A673 (cell line): Measurements from ENCODE around the gene HYOU1. TPM values are rescaled to one million over a fixed set of nuclear protein-coding genes. Genes with fewer than 3 reads are reported as not detected.
A peak's percentile ranks its signal among the peaks of the same experiment; 100 is the strongest.

ENCODE experiments used
- BruUV-seq: library from RNA; stranded (reverse); fragments of 400-500 nt; replicated peaks from 2 replicates; lab custom pipeline; 2021; lab: Mats Ljungman, UMichigan
- CTCF ChIA-PET: fragments of 300-600 bp; sonication (Branson Sonifier 250); formaldehyde crosslinking; loops from one replicate; lab custom pipeline; 2022; ENCODE audit warnings: antibody characterized with exemption; lab: Charles Lee
- POLR2A ChIA-PET: fragments of 300-600 bp; sonication (Branson Sonifier 250); formaldehyde crosslinking; loops from one replicate; lab custom pipeline; 2022; ENCODE audit warnings: antibody characterized with exemption; ENCODE audit not compliant: low non-redundant PET; lab: Charles Lee
- DNase-seq: peaks from one replicate; pipeline ENCODE4 v3.0.0-alpha.2; 2015; ENCODE audit warnings: low spot score
- H3K27ac ChIP-seq: fragments of 200-600 bp; sonication (generic); 2 replicates; pipeline ENCODE4 v1.5.1; 2016; ENCODE audit warnings: mixed run types, low read depth, mild to moderate bottlenecking, mixed read lengths, antibody characterized with exemption, low read length; ENCODE audit not compliant: poor library complexity, severe bottlenecking
- H3K27me3 ChIP-seq: fragments of 200-600 bp; sonication (generic); replicated peaks from 2 replicates; pipeline ENCODE4 v1.6.1; 2017; ENCODE audit warnings: mixed run types, low read depth, mild to moderate bottlenecking, mixed read lengths, antibody characterized with exemption, low read length; ENCODE audit not compliant: insufficient read depth, poor library complexity
- H3K36me3 ChIP-seq: fragments of 200-600 bp; sonication (generic); 2 replicates; pipeline ENCODE4 v1.6.1; 2016; ENCODE audit warnings: mixed run types, mild to moderate bottlenecking, mixed read lengths, antibody characterized with exemption, low read length; ENCODE audit not compliant: insufficient read depth, poor library complexity, severe bottlenecking
- H3K4me1 ChIP-seq: fragments of 200-600 bp; sonication (generic); 2 replicates; pipeline ENCODE4 v1.6.1; 2017; ENCODE audit warnings: mixed run types, mild to moderate bottlenecking, mixed read lengths, antibody characterized with exemption, low read length; ENCODE audit not compliant: insufficient read depth, poor library complexity, severe bottlenecking
- H3K4me3 ChIP-seq: fragments of 200-600 bp; sonication (generic); 2 replicates; pipeline ENCODE4 v1.5.1; 2016; ENCODE audit warnings: low read depth, mixed run types, mild to moderate bottlenecking, mixed read lengths, low read length; ENCODE audit not compliant: poor library complexity, severe bottlenecking
- H3K9me3 ChIP-seq: fragments of 200-600 bp; sonication (generic); 2 replicates; pipeline ENCODE4 v1.6.1; 2016; ENCODE audit warnings: mixed run types, low read depth, mild to moderate bottlenecking, mixed read lengths, antibody characterized with exemption, low read length; ENCODE audit not compliant: poor library complexity, severe bottlenecking
- EZH2 ChIP-seq: fragments of 200-600 bp; sonication (generic); IDR thresholded peaks from 2 replicates; pipeline ENCODE4 v1.6.1; 2017; ENCODE audit warnings: borderline replicate concordance, low read depth, mild to moderate bottlenecking, mixed read lengths, antibody characterized with exemption, low read length; ENCODE audit not compliant: poor library complexity, severe bottlenecking
- intact Hi-C: fragments of 100-400 bp; cut with micrococcal nuclease; formaldehyde crosslinking; loops from one replicate; pipeline ENCODE4 v1.10.0; 2022; ENCODE audit not compliant: unreplicated experiment
- total RNA-seq: library from RNA; stranded (reverse); gene quantifications from 2 replicates; pipeline ENCODE4 v1.2.3, GENCODE V29; 2021
- TF ChIP-seq, protein P1 (sequence below): fragments of 300-800, 200-600 bp; sonication (generic); conservative IDR thresholded peaks from 2 replicates; pipeline ENCODE4 v1.5.1; 2017; ENCODE audit warnings: low read depth, mild to moderate bottlenecking, antibody characterized with exemption, low read length, moderate library complexity, mixed read lengths

Gene HYOU1
- total RNA-seq, 1 experiment from 2014 or later = 315 TPM

DNA sequence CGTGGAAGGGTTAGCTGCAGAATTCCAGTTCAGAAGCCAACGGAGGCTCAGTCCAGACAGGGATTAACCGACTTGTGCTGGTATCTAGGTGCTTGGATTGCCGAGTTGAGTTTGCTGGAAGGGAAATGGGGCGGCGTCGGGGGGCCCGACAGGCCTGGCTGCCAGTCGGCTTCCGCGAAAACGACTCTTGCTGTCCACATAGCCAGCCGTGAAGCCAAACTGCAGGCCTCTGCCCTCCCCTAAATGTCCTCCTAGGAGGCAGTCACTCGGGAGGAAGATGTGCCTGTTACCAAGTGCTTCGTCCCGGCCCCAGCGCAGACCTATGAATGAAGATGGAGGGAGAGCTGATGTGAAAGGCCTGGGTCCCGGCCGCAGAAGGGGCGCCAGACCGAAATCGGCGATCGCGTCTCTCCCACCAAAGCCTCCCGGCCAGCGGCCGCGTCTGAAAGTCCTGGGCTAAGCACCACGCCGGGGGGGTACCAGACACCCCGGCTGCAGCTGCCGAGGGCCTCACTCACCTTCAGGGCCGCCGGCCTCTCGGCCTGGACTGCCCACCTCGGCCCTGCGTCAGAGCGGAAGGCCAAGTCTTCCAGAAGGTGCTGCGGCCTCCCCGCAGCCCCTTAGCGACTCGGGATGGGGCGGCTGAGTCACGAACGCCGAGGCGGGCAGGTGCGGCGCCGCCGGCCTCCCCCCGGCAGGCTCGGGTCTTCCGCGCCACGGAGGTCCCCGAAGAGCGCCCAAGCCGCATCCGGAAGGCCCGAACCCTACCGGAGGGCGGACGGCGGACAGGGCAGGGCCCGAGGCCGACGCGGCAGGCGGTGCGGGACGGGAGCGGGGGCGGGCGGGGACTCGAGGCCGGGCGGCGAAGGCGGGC, 37.2 kb upstream of the HYOU1 start:
- TF ChIP-seq, protein P1, sequence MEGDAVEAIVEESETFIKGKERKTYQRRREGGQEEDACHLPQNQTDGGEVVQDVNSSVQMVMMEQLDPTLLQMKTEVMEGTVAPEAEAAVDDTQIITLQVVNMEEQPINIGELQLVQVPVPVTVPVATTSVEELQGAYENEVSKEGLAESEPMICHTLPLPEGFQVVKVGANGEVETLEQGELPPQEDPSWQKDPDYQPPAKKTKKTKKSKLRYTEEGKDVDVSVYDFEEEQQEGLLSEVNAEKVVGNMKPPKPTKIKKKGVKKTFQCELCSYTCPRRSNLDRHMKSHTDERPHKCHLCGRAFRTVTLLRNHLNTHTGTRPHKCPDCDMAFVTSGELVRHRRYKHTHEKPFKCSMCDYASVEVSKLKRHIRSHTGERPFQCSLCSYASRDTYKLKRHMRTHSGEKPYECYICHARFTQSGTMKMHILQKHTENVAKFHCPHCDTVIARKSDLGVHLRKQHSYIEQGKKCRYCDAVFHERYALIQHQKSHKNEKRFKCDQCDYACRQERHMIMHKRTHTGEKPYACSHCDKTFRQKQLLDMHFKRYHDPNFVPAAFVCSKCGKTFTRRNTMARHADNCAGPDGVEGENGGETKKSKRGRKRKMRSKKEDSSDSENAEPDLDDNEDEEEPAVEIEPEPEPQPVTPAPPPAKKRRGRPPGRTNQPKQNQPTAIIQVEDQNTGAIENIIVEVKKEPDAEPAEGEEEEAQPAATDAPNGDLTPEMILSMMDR = no peak
- TF ChIP-seq EZH2 = no peak
- DNase-seq = peak; percentile 51
- H3K36me3 ChIP-seq = peaks cover 69% of the 10 kb centered on the region

DNA sequence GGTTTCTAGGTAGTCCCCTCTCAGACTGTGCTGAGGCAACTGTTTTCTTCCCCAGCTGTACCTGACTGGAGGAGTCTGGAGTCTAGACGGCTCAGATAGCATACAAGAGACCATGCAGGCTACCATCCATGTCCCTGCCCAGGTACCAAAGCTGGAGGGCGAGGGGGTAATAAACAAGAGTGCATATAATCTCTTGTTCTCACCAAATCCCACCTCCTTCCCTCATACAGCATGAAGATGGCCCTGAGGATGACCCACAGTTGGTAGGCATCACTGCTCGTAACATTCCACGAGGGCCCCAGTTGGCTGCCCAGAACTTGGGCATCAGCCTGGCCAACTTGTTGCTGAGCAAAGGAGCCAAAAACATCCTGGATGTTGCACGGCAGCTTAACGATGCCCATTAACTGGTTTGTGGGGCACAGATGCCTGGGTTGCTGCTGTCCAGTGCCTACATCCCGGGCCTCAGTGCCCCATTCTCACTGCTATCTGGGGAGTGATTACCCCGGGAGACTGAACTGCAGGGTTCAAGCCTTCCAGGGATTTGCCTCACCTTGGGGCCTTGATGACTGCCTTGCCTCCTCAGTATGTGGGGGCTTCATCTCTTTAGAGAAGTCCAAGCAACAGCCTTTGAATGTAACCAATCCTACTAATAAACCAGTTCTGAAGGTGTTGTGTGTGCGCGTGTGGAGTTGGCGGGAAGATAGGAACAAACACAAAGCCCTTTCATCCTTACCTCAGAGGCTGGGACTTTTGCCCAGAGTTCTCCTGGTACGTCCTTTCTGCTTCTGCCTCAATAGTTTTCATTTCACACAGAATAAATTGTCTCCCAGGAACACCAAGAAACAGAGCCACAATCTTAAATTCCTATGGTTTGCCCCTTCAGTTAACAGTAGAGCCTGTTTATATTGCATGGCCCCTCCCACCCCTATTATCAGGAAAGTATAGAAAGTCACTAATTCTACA, 36.2 kb upstream of the HYOU1 start:
- H3K4me3 ChIP-seq = peak overlapping the region; percentile 92
- DNase-seq = peak; percentile 28

More for the DNA sequence above, 37.2 kb upstream of the HYOU1 start:
- POLR2A ChIA-PET = interaction anchor here (0.6 to 1.9 kb wide), 5 partner anchors 9 to 232 kb away, joined by 3 to 24 read pairs (median 3); no protein-coding TSS in a partner anchor
- intact Hi-C loops = no loop called here
- BruUV-seq = no TSS peak
- Histone ChIP-seq H3K4me3 (peak overlapping the region; percentile 92), H3K9me3 (no peaks in the 10 kb centered on the region), H3K27me3 (no peaks in the 10 kb centered on the region), H3K27ac (peak overlapping the region; percentile 95), H3K4me1 (peaks cover 29% of the 10 kb centered on the region)
- CTCF ChIA-PET = interaction anchor here (0.7 to 1.9 kb wide), 5 partner anchors 9 to 913 kb away, joined by 3 to 5 read pairs (median 3); partner anchors contain the start of genes HMBS and VPS11

More for the DNA sequence above, 36.2 kb upstream of the HYOU1 start:
- peaks cover 29% of the 10 kb centered on the region for H3K4me1 ChIP-seq
- CTCF ChIA-PET = no interaction called here
- no peaks in the 10 kb centered on the region for H3K9me3 ChIP-seq
- H3K27ac ChIP-seq = peak overlapping the region; percentile 95
- intact Hi-C loops = no loop called here
- POLR2A ChIA-PET = interaction anchor here (0.6 to 0.7 kb wide), 2 partner anchors 55 to 76 kb away, joined by 3 read pairs; no protein-coding TSS in a partner anchor
- TF ChIP-seq, protein P1 = no peak
- TF ChIP-seq EZH2 = no peak
- H3K36me3 ChIP-seq = peaks cover 61% of the 10 kb centered on the region
- no TSS peak for BruUV-seq
- H3K27me3 ChIP-seq = no peaks in the 10 kb centered on the region
